Glutamatergic neuron (in vitro differentiated cells): ENCODE data around the gene PAGE2. TPM values are rescaled to one million over a fixed set of nuclear protein-coding genes. Genes with fewer than 3 reads are reported as not detected.

ENCODE experiments used
- DNase-seq: peaks from one replicate; pipeline ENCODE4 v3.0.0; 2022
- H3K27ac Mint-ChIP-seq: one replicate; pipeline ENCODE4 v1.8.0; 2020; ENCODE audit warnings: mild to moderate bottlenecking, mixed read lengths, inconsistent platforms; ENCODE audit not compliant: unreplicated experiment
- H3K27me3 Mint-ChIP-seq: one replicate; pipeline ENCODE4 v1.8.0; 2020; ENCODE audit warnings: mild to moderate bottlenecking, moderate library complexity, mixed read lengths, inconsistent platforms; ENCODE audit not compliant: unreplicated experiment
- H3K36me3 Mint-ChIP-seq: one replicate; pipeline ENCODE4 v1.8.0; 2020; ENCODE audit warnings: mild to moderate bottlenecking, mixed read lengths, inconsistent platforms; ENCODE audit not compliant: unreplicated experiment
- H3K4me1 Mint-ChIP-seq: one replicate; pipeline ENCODE4 v1.8.0; 2020; ENCODE audit warnings: mild to moderate bottlenecking, low read depth, mixed read lengths, inconsistent platforms; ENCODE audit not compliant: unreplicated experiment
- H3K4me3 Mint-ChIP-seq: one replicate; pipeline ENCODE4 v1.8.0; 2020; ENCODE audit warnings: mild to moderate bottlenecking, mixed read lengths, inconsistent platforms; ENCODE audit not compliant: unreplicated experiment
- H3K9me3 Mint-ChIP-seq: one replicate; pipeline ENCODE4 v1.8.0; 2020; ENCODE audit warnings: mild to moderate bottlenecking, moderate library complexity, mixed read lengths, inconsistent platforms; ENCODE audit not compliant: unreplicated experiment
- total RNA-seq: library from RNA; stranded (reverse); fragmentation: NEBNext Ultra II Directional; extraction: Animal tissue kit (Norgen Biotek cat#: 25700); gene quantifications from one replicate; pipeline ENCODE4 v1.2.1, GENCODE V29; 2021; ENCODE audit not compliant: unreplicated experiment
- TF ChIP-seq, protein P1 (sequence below): fragments of 200-600 bp; sonication (generic); IDR thresholded peaks from one replicate; pipeline ENCODE4 v1.5.0; 2021; ENCODE audit not compliant: partially characterized antibody, unreplicated experiment

PAGE2 gene
- total RNA-seq, 1 donor from 2014 or later, result not detected

GRCh38 chrX:55099162-55099561, 10.3 kb downstream of the PAGE2 start:
- no peaks in the 10 kb centered on the region for H3K36me3 Mint-ChIP-seq
- no peak overlapping the region for H3K4me3 Mint-ChIP-seq
- no peak overlapping the region for H3K27ac Mint-ChIP-seq
- H3K9me3 Mint-ChIP-seq, result no peaks in the 10 kb centered on the region
- H3K27me3 Mint-ChIP-seq, result no peaks in the 10 kb centered on the region
- TF ChIP-seq, protein P1, sequence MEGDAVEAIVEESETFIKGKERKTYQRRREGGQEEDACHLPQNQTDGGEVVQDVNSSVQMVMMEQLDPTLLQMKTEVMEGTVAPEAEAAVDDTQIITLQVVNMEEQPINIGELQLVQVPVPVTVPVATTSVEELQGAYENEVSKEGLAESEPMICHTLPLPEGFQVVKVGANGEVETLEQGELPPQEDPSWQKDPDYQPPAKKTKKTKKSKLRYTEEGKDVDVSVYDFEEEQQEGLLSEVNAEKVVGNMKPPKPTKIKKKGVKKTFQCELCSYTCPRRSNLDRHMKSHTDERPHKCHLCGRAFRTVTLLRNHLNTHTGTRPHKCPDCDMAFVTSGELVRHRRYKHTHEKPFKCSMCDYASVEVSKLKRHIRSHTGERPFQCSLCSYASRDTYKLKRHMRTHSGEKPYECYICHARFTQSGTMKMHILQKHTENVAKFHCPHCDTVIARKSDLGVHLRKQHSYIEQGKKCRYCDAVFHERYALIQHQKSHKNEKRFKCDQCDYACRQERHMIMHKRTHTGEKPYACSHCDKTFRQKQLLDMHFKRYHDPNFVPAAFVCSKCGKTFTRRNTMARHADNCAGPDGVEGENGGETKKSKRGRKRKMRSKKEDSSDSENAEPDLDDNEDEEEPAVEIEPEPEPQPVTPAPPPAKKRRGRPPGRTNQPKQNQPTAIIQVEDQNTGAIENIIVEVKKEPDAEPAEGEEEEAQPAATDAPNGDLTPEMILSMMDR, result no peak
- no peaks in the 10 kb centered on the region for H3K4me1 Mint-ChIP-seq
- DNase-seq, result no peak

DNA sequence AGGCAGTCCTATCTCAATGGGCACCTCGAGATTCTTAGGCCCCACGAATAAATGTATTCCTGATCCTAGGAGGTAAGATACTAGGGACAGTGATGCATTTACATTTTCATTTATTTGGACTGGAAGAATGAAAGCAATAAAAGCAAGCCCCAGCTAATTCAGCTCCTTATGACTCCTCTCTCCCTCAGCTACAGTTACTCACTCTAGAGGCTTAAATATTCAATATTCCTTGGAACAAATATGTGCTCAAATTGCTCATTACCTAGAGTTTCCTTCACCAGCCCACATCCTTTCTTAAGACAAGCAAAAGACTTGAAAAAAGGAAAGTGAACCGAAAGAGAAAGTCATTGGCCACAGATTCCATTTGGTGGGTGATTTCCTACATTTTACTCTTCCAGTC, 13.9 kb downstream of the PAGE2 start:
- DNase-seq, result no peak
- H3K4me1 Mint-ChIP-seq, result no peaks in the 10 kb centered on the region
- no peak overlapping the region for H3K4me3 Mint-ChIP-seq
- no peaks in the 10 kb centered on the region for H3K36me3 Mint-ChIP-seq
- no peaks in the 10 kb centered on the region for H3K27me3 Mint-ChIP-seq
- H3K9me3 Mint-ChIP-seq, result no peaks in the 10 kb centered on the region
- H3K27ac Mint-ChIP-seq, result no peak overlapping the region
- TF ChIP-seq, protein P1, result no peak

DNA sequence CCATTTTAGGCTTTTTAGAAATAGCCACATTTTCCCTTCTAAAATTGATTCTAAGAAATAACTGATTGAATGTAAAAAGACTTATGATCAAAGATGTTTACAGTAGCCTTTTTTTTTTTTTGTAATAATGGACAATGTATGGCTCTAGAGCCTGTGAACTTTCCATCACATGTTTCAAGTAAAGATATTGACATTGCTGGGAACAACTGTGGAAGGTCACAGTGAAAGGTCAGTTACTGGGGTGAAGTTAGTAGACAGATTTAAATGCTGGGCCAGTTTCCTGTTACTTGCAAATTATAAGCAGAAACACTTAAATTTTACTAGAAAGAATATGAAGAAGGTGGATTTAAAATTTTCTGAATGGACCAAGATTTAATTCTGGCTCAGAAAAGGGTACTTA, 18.4 kb downstream of the PAGE2 start:
- Mint-ChIP-seq H3K4me3 (no peak overlapping the region), H3K36me3 (no peaks in the 10 kb centered on the region)
- no peak for DNase-seq

GRCh38 chrX:55107911-55108310, 19.1 kb downstream of the PAGE2 start:
- Mint-ChIP-seq H3K36me3 (no peaks in the 10 kb centered on the region), H3K4me1 (no peaks in the 10 kb centered on the region), H3K27me3 (no peaks in the 10 kb centered on the region), H3K4me3 (no peak overlapping the region), H3K27ac (no peak overlapping the region), H3K9me3 (no peaks in the 10 kb centered on the region)
- TF ChIP-seq, protein P1, result no peak
- DNase-seq, result no peak

More for the DNA sequence above, 18.4 kb downstream of the PAGE2 start:
- no peaks in the 10 kb centered on the region for H3K27me3 Mint-ChIP-seq
- TF ChIP-seq, protein P1, result no peak
- no peak overlapping the region for H3K27ac Mint-ChIP-seq
- H3K4me1 Mint-ChIP-seq, result no peaks in the 10 kb centered on the region
- H3K9me3 Mint-ChIP-seq, result no peaks in the 10 kb centered on the region

DNA sequence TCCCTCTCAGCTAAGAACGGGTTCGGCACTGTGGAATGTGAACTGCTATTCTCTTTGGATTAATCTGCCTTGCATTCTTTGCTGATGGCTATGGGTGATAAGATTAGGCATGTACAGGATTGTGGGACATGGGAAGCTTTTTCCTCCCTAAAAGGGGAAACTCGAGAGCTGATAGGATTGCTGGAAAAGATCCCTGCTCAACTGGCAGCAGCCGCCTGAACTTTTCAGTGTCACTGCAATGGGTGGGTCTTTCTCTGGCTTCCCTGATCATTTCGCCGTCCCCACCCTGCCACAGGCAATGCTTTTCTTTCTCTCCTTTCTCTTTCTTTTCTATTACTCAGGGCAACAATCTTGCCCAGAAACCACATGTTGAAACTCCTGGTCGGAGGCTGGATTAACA, 20.5 kb downstream of the PAGE2 start:
- DNase-seq, result no peak
- Mint-ChIP-seq H3K27me3 (no peaks in the 10 kb centered on the region), H3K4me1 (no peaks in the 10 kb centered on the region), H3K27ac (no peak overlapping the region), H3K9me3 (no peaks in the 10 kb centered on the region), H3K4me3 (no peak overlapping the region), H3K36me3 (no peaks in the 10 kb centered on the region)
- TF ChIP-seq, protein P1, result no peak
